Bronchial epithelial cell (primary cell): ENCODE results near the gene ADAMTS12. TPM values are rescaled to one million over a fixed set of nuclear protein-coding genes. Genes with fewer than 3 reads are reported as not detected.

ENCODE experiments used
- DNase-seq: peaks from one replicate; pipeline ENCODE4 v3.0.0-alpha.2; 2010; ENCODE audit warnings: low read depth
- FAIRE-seq: peaks from 2 replicates; lab custom pipeline; 2011; peaks lifted over from hg19 to GRCh38; lab: Jason Lieb, UNC
- H3K27me3 ChIP-seq: 2 replicates; pipeline ENCODE4 v1.5.1; 2011; ENCODE audit warnings: low read length; ENCODE audit not compliant: control insufficient read depth, insufficient read depth
- H3K36me3 ChIP-seq: 2 replicates; pipeline ENCODE4 v1.5.1; 2011; ENCODE audit warnings: low read length; ENCODE audit not compliant: control insufficient read depth, insufficient read depth
- H3K4me3 ChIP-seq: 2 replicates; pipeline ENCODE4 v1.5.1; 2011; ENCODE audit warnings: mild to moderate bottlenecking, low read depth, low read length, control low read depth
- CTCF ChIP-seq: IDR thresholded peaks from 2 replicates; pipeline ENCODE4 v1.5.1; 2011; ENCODE audit warnings: mild to moderate bottlenecking, moderate library complexity, low read length, control low read depth, inconsistent platforms; ENCODE audit not compliant: insufficient read depth, severe bottlenecking
- total RNA-seq: library from RNA; depleted of rRNA; stranded (reverse); fragments of >200 nt; gene quantifications from 2 replicates; pipeline ENCODE4 v1.2.1, GENCODE V29; 2014

ADAMTS12 gene
- total RNA-seq, 1 donor from 2014 or later, result 0.26 TPM

- DNase-seq (no peak), FAIRE-seq (no peak)
- no peak for TF ChIP-seq CTCF
Measured at GRCh38 chr5:33793836-33794549, 97.8 kb downstream of the ADAMTS12 start.

DNA sequence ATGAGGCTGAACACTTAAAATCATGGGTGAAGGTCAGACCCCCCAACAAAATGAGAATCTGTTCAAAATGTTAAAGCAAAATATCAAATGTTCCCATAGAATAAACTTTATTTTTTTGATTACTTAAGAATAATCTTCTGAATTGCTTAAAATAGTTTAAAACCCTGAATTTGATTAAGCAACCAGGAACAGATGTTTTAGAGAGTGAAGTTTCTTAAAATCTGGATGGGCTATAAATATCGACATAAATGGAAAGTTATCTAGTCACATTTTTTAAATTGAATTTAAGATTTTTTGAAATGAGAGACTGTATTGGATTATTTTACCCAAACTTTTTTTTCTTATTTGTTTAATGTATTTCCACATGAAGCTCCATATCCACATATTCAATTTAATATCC is 98.5 kb downstream of the ADAMTS12 start:
- no peak for DNase-seq
- no peak for TF ChIP-seq CTCF
- H3K36me3 ChIP-seq, result no peaks in the 10 kb centered on the region
- H3K4me3 ChIP-seq, result no peak overlapping the region
- no peaks in the 10 kb centered on the region for H3K27me3 ChIP-seq
- no peak for FAIRE-seq

More at GRCh38 chr5:33793836-33794549, 97.8 kb downstream of the ADAMTS12 start:
- no peaks in the 10 kb centered on the region for H3K27me3 ChIP-seq
- H3K4me3 ChIP-seq, result no peak overlapping the region
- no peaks in the 10 kb centered on the region for H3K36me3 ChIP-seq

GRCh38 chr5:33792559-33792958 is 99.2 kb downstream of the ADAMTS12 start:
- FAIRE-seq, result no peak
- TF ChIP-seq CTCF, result no peak
- no peaks in the 10 kb centered on the region for H3K27me3 ChIP-seq

GRCh38 chr5:33789567-33789957 is 102.2 kb downstream of the ADAMTS12 start:
- no peaks in the 10 kb centered on the region for H3K27me3 ChIP-seq
- H3K36me3 ChIP-seq, result no peaks in the 10 kb centered on the region
- no peak overlapping the region for H3K4me3 ChIP-seq
- FAIRE-seq, result no peak
- no peak for TF ChIP-seq CTCF
- no peak for DNase-seq

More at GRCh38 chr5:33792559-33792958, 99.2 kb downstream of the ADAMTS12 start:
- DNase-seq, result no peak
- Histone ChIP-seq H3K36me3 (no peaks in the 10 kb centered on the region), H3K4me3 (no peak overlapping the region)

DNA sequence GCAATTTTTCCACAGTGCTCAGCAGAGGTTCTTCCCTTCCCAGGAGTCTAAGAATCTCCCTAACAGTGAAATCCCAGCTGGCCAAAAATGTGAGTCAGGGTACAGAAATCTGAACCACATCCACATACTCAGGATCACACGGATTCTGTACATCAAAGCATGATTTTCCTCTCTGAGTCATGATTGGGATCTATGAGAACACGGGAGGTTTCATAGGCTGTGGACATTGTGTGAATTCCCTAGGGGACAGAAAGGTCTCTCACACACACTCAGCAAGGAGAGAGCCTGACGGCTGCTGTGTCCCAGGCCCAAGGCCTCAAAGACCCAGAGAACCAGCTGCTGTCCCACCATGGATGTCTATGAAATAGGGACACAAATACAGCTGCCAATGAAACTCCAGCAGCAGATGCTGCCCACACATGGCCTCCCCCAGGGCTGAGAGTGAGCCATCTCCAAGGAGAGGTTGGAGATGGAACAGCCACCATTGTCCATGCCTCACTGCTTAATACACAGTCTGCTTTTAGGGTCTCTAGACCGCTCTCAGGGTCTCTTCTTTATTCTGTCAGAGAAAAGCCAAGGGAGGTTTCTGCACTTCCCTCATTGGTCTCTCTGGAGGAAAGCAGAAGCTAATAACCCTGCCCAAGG is 102.7 kb downstream of the ADAMTS12 start:
- FAIRE-seq, result no peak
- Histone ChIP-seq H3K4me3 (no peak overlapping the region), H3K27me3 (no peaks in the 10 kb centered on the region), H3K36me3 (no peaks in the 10 kb centered on the region)
- TF ChIP-seq CTCF, result no peak
- DNase-seq, result peak; percentile 47
